Body of pancreas (tissue), 4 donors: Measurements from ENCODE around the gene ALDH3A1.

Experiments used
- CTCF ChIP-seq, 7 experiments: fragments of 450-650 bp in 4 of 7; fragments of 200-600 bp in 3 of 7; sonication (generic) in 3 of 7; IDR thresholded peaks; one replicate each; pipeline ENCODE4 v1.5.1; 2016 to 2019; ENCODE audit warnings: antibody characterized with exemption in 7 of 7
- POLR2A ChIP-seq, 3 donors: fragments of 450-650 bp; IDR thresholded peaks; one replicate each; pipeline ENCODE4 v1.6.1; 2016; ENCODE audit warnings: antibody characterized with exemption in 3 of 3, mild to moderate bottlenecking in 2 of 3

GRCh38 chr17:19709841-19710240, 38.3 kb downstream of the ALDH3A1 start:
- no peak for TF ChIP-seq CTCF (IDR thresholded peaks at IDR 0.05)
- TF ChIP-seq POLR2A (IDR thresholded peaks at IDR 0.05), result no peak
